ENCODE measurements around the gene PLS3.

Gene PLS3

GRCh38 chrX:115571712-115572111 lies 10.7 kb downstream of the PLS3 start:
- no peak for DNase-seq

DNA sequence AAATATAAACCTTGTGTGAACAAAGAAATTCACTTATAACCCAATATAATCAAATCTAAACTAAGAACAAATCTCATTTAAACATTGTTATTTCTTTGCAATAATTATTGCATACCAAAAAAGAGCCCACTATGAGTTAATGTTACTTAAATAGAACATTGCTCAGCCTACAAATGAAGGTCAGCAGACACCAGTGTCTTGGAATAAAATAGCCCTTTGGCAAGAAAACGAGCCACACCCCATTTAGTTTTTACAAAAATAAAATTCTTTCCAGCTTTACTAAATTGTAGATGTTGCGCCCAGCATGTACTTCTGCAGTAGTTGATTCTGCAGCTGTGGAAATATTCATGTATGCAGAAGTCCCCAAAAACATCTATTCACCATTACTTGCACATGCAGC lies 12.2 kb downstream of the PLS3 start:
- DNase-seq = no peak

DNA sequence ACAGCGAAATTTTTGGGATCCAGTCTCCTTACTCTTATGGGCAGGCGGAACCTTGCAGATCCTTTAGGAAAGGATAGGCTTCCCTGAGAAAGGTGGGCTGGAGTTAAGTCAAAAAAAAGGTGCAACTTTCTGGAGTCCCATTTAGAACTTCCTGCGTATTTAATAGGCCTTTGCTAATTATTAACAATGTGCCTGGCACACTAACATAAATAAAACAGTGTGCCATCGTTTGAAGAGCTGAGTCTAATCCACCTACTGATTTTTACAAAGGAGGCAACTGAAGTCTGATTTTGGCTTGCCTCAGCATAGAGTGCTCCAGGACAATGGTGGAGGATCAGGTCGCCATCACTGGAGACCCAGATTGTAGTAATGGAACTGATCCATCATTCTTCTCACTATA lies 15.7 kb downstream of the PLS3 start:
- DNase-seq = no peak

DNA sequence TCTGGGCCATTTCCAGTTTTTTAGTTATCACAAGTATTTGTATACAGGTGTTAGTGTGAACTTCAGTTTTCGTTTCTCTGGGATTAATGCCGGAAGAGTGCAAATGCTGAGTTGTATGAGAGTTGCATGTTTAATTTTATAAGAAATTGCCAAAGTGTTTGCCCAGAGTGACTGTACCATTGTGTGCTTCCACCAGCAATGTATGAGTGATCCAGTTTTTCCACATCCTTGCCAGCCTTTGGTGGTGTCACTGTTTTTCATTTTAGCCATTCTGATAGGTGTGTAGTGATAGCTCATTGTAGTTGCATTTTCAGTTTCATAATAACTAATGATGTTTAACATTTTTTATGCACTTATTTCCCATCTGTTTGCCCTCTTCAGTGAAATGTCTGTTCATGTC lies 18.4 kb downstream of the PLS3 start:
- no peak for DNase-seq

- no peak for DNase-seq
Measured at GRCh38 chrX:115579786-115580294, 18.9 kb downstream of the PLS3 start.

DNA sequence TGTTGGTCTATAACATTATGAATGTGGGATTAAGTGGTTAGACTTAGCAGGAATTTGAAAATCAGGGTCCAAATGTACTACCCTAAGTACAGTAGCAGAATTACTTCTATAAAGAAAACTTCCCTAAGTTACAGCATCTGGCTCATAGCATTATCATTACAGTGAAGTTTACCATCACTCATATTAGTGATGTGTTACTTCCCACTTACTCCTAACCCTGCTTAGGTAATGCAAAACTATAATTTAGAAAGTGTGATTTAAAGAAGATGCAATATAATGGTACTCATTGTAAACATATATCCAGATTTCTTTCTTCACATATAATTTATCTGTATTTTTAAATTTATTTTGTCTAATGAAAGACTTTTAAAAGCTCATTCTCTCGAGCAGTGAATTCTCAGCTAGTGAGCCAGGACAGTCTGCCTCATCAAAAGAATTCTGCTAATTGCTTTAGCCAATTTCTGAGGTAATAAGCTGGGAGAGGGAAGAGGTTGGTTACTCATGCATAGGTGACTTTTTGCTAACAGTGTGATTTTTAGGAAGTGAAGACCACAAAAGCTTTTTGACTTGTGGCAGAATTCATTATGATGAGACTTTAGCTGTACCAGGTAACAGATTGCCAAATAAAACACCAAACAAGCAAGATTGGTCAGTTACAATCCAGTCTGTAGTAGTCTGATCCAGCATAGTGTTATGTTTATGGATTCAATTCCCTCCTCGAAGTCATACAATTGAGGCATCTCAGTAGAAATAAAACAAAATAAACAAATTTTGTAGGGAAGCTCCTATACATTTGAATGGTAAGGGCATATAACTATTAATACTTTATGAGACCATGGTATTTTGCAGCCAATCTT lies 21.0 kb downstream of the PLS3 start:
- DNase-seq = no peak

DNA sequence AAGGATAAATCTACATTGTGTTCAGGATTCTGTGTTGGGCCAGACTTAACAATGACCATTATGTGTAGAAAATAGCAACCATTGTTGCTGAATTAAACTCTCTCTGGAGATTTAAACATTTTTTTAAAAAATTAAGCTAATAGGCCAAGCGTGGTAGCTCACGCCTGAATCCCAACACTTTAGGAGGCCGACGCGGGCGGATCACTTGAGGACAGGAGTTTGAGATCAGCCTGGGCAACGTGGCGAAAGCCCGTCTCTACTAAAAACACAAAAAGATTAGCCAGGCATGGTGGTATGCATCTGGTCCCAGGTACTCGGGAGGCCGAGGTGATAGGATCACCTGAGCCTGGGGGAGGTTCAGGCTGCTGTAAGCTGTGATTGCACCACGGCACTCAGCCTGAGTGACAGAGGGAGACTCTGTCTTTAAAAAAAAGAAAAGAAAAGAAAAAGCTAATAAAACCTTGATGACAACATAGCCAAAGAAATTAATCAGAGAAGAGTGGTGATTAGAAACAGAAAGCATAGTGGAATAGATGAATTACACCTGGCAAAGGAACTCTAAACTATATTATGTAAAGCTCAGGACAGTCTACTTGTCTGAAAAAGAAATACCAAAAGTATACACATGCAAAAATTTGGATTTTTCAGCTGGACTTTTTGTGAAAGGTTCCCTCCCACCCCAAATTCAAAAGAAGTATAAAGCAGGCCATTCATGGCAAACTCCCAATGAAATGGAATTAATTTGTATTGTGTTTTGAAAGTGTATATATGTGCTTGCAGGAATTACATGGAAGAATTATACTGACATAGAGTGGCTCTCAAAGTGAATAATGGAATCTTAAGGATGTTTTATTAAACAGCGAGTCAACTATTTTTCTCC lies 21.9 kb downstream of the PLS3 start:
- no peak for DNase-seq

- DNase-seq = no peak
Measured at GRCh38 chrX:115583496-115584004, 22.6 kb downstream of the PLS3 start.

- no peak for DNase-seq
Measured at GRCh38 chrX:115584696-115585095, 23.7 kb downstream of the PLS3 start.

DNA sequence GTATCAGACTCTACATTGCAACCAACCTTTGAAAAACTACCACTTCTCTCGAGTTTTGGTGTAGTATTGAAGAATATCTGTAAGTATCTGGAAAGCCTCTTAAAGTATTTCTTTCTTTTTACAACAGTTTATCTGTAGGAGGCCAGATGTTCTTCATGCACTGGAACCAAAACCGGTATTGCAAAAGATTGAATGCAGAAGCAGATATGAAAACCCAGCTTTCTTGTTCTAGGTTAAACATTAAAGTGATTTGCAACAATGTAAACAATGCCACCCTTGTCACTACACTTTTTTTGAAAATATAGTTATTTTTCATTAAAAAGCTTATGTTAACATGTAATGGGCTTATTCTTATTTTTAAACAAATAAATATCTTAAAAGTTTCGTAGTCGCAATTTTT lies 27.2 kb downstream of the PLS3 start:
- no peak for DNase-seq

- no peak for DNase-seq
Measured at GRCh38 chrX:115589419-115589818, 28.4 kb downstream of the PLS3 start.

- DNase-seq = no peak
Measured at GRCh38 chrX:115591420-115591819, 30.4 kb downstream of the PLS3 start.

DNA sequence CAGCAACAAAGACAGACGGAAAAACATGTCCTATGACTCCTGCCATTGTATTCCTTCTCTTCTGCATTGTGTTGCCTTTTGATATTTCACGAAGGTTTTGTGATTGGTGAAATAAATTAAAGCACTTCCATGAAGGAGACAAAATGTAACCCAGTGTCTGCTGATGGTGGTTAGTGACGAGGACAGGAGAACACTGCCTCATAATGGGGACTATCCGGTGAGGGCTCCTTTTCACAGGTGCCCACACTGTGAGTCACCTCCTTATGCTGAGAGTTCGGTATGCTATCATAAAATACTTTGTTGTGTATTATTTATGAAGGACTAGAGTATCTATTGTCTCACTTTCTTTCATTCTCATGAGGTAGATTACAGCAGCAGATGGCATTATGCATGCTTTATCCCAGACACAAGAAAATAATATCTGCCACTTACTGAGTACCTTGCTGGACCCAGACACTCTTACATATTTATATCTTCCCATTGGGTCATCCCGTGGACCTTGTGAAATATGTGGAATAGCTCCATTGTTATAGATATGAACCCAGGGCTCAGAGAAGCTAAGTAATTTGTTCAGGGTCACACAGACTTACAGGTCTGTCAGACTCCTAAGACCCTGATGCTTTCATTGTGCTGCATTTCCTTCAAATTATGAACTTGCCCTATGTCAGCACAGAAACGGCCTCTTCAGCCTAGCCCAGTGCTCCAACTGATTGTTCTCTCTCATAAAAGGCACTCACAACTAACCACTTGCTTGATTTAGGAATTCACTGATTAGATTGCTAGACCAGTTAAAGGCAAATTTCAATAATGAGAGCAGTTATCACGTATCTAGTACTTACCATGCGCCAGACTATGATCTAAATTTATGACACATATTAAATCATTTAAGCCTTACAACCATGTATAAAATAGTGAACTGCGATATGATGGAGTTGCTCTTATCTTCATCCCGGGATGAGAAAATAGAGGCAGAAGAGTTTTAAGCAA lies 31.2 kb downstream of the PLS3 start:
- DNase-seq = no peak

DNA sequence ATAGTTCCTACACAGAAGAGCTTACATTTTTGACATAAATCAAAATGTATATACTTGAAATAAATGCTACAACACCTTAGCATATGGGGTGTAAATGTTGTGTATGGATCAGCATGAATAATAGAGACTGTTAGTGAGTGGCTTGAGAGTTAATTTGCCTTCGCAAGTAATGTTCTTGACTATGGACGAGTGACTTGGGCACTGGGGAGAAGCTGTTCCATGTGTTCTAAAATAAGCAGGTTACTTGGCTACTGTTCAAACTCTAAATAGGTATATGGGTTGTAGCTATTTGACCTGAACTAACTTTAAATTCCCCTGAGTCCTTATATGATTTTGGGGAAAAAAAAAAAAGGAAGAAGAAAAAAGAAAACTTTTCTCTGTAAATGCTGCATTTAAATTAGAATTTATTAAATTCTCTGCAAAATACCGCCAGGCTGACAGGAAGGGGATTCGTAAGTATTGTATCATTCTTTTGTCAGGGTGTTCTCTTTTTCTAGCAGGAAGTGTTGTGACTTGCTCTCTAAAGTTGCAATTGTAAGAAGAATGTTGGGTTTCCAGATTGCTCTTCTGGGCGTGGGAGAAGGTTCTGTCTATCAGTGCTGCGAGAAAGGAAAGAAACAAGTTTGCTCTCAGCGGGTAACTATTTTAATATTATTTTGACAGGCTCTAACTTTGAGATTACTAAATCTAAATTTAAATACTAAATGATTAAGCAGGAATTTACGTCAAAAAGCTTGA lies 32.2 kb downstream of the PLS3 start:
- no peak for DNase-seq

GRCh38 chrX:115595049-115595448 lies 34.1 kb downstream of the PLS3 start:
- no peak for DNase-seq

DNA sequence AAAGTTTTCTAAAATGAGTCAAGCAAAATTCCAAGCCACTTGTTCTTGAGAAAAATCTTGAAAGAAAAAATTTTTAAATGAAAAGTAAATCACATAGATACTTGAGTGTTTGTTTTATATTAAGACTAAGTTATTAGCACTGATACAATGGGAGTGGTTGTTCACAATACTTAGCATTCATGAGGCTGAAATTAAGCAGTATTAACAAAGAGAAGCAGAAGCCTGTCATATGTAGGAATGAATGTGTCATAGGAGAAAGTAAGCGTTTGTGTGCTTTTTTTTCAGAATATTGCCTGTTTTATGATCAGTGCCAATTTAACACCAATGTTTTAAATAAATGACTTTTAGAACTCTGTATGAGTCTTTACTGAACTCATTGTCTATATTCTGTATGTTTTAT lies 37.6 kb downstream of the PLS3 start:
- DNase-seq = no peak

GRCh38 chrX:115602308-115602707 lies 41.3 kb downstream of the PLS3 start:
- DNase-seq = no peak

- no peak for DNase-seq
Measured at GRCh38 chrX:115602729-115603389, 41.9 kb downstream of the PLS3 start.

- DNase-seq = no peak
Measured at GRCh38 chrX:115603534-115604074, 42.6 kb downstream of the PLS3 start.

GRCh38 chrX:115606861-115607260 lies 45.9 kb downstream of the PLS3 start:
- DNase-seq = no peak

DNA sequence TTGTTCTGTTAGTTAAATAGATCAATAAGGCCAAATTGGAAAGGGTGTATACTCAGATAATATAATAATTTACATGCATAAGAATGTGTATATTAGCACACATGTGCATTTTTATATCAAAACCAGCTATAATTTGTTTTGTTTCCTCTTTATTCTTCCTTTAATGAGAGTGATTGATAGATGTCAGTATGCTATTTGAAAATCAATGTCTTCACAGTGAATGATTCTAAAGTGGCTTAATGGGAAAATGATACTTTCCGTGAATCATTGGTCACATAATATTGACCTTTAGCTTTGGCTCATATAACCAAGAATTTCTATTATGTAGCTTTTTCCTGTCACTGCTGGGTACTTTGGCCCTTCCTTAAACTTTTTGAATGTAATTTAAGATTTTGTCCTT lies 48.6 kb downstream of the PLS3 start:
- DNase-seq = no peak
